HK-2 (cell line): Measurements from ENCODE around the gene CTDSP2.

ENCODE experiments used
- DNase-seq: peaks from one replicate; pipeline ENCODE4 v3.0.0-alpha.2; 2018; ENCODE audit not compliant: unreplicated experiment

CTDSP2 gene

GRCh38 chr12:57816001-57816854 lies 30.3 kb downstream of the CTDSP2 start:
- no peak for DNase-seq

GRCh38 chr12:57815177-57816000 lies 31.1 kb downstream of the CTDSP2 start:
- no peak for DNase-seq

GRCh38 chr12:57813971-57814772 lies 32.4 kb downstream of the CTDSP2 start:
- DNase-seq, result no peak

- DNase-seq, result peak; percentile 16
These were observed 33.2 kb downstream of the CTDSP2 start for GRCh38 chr12:57813111-57813970.

- DNase-seq, result no peak
These were observed 35.3 kb downstream of the CTDSP2 start for GRCh38 chr12:57811028-57811755.

GRCh38 chr12:57810450-57810849 lies 36.1 kb downstream of the CTDSP2 start:
- DNase-seq, result no peak

GRCh38 chr12:57809425-57809824 lies 37.1 kb downstream of the CTDSP2 start:
- no peak for DNase-seq

- DNase-seq, result no peak
These were observed 38.2 kb downstream of the CTDSP2 start for GRCh38 chr12:57808351-57808750.

GRCh38 chr12:57807285-57807684 lies 39.2 kb downstream of the CTDSP2 start:
- no peak for DNase-seq

- no peak for DNase-seq
These were observed 39.9 kb downstream of the CTDSP2 start for GRCh38 chr12:57806677-57807076.

GRCh38 chr12:57803319-57803893 lies 43.1 kb downstream of the CTDSP2 start:
- peak; percentile 29 for DNase-seq

- no peak for DNase-seq
These were observed 43.9 kb downstream of the CTDSP2 start for GRCh38 chr12:57802607-57803006.

- no peak for DNase-seq
These were observed 45.6 kb downstream of the CTDSP2 start for GRCh38 chr12:57800965-57801364.

- DNase-seq, result no peak
These were observed 48.6 kb downstream of the CTDSP2 start for GRCh38 chr12:57797933-57798332.

- DNase-seq, result no peak
These were observed 49.5 kb downstream of the CTDSP2 start for GRCh38 chr12:57796996-57797395.

- DNase-seq, result no peak
These were observed 51.2 kb downstream of the CTDSP2 start for GRCh38 chr12:57795354-57795753.

GRCh38 chr12:57793920-57794319 lies 52.6 kb downstream of the CTDSP2 start:
- DNase-seq, result no peak

- DNase-seq, result no peak
These were observed 62.7 kb downstream of the CTDSP2 start for GRCh38 chr12:57783861-57784260.

- DNase-seq, result no peak
These were observed 63.1 kb downstream of the CTDSP2 start for GRCh38 chr12:57783466-57783801.
